A172 (cell line): Measurements from ENCODE around the gene KIF12. TPM values are rescaled to one million over a fixed set of nuclear protein-coding genes. Genes with fewer than 3 reads are reported as not detected.

Source experiments
- DNase-seq: peaks from one replicate; pipeline ENCODE4 v3.0.0-alpha.2; 2015; ENCODE audit warnings: low spot score
- total RNA-seq: library from RNA; depleted of rRNA; stranded (reverse); fragments of >200 nt; shearing (Covaris generic); gene quantifications from 2 replicates; pipeline ENCODE4 v1.2.3, GENCODE V29; 2014

KIF12 gene
- total RNA-seq, 1 experiment from 2014 or later = 0.03 TPM

GRCh38 chr9:114105236-114105635 is 6.1 kb upstream of the KIF12 start:
- DNase-seq = no peak

GRCh38 chr9:114102484-114102883 is 3.4 kb upstream of the KIF12 start:
- DNase-seq = no peak

GRCh38 chr9:114100536-114100935 is 1.4 kb upstream of the KIF12 start:
- DNase-seq = no peak

- no peak for DNase-seq
These were observed 678 bp upstream of the KIF12 start for GRCh38 chr9:114099669-114100270.

DNA sequence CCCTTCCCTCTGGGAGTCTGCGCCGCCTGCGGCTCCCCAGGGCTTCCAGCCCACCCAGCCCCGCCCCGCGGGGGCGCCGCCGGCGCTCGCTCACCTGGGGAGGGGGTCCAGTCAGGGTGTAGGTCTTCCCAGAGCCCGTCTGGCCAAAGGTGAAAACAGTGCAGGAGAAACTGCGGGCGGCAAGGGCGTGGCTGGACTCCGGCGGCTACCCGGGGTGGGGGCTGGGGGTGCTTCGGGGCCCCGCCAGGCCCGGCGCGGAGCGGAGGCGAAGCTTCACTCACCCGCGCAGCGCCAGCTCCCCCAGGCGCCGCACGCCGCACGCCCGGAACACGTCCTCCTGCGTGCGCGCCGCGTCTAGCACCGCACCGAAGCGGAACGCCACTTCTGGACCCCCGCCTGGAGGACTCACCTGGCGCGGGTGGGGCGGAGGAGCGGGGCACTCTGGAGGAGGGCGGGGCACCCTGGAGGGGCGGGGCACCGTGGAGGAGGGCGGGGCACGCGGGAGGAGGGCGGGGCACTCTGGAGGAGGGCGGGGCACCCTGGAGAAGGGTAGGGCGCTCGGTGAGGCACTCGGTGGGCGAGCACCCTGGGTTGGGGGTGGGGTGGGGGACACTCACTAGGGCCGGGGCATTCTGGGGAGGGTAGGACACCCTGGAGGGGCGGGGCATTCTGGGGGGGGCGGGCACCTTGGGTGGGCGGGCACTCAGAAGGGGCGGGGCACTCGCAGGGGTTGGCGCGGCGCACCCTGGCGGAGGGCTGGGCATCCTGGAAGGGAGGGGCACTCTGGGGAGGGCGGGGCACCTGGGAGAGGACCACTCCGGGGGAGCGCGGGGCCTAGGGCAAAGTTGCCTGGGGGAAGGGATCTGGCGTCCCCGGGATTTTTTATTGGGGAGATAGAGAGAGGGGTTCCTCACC is 814 bp downstream of the KIF12 start:
- DNase-seq = no peak

DNA sequence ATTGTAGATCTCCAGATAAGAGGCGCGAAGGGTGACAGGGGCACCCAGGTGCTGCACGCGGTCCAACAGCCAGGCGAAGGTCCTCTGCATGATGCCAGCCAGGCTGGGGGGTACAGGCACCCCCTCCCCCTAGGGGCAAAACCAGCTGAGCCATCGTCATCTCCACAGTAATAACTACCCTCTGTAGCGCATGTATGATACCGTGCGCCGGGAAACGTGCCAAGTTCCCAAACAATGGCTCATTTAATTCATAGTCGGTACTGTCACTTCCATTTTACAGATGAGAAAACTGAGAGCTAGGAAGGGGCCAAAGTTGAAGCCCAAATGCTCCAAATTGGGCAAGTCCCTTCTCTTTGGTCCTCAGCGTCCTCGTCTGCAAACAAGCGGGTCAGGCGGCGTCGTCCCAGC is 1.5 kb downstream of the KIF12 start:
- DNase-seq = no peak

DNA sequence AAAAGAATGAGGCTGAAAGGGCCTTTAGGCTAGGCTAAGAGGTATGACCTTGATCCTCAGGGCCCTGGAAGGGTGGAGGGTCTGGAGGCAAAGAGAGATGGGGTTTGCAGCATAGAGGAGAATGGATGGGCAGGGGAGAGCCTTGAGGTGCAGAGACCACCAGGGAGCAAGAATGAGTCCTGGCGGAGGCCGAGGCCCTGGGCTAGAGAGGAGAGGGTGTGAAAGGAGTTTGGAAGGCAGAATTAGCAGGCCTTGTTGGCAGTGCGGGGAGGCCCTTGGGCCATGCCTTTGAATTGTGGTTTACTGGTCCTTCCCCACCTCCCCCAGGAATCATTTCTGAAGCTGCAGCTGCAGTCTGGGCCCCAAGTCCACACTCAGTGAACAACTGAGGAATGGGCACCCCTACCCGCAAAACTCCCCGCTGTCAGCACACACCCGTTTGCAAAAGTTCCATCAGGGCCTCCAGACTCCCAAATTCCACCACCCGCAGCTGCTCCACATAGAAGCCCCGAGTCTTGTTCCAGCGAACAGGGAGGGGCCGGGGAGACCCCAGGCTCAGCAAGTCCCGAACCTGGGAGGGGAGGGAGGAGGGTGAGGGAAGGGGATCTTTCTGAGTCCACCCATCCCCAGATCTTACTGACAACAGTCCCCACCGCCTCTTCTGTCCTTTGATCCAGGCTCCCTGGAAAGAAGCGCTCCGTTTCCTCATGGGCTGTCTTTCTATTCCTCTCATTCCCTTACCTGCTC is 2.1 kb downstream of the KIF12 start:
- DNase-seq = no peak

GRCh38 chr9:114096041-114096511 is 3.0 kb downstream of the KIF12 start:
- DNase-seq = no peak

- DNase-seq = no peak
These were observed 4.1 kb downstream of the KIF12 start for GRCh38 chr9:114094971-114095370.

DNA sequence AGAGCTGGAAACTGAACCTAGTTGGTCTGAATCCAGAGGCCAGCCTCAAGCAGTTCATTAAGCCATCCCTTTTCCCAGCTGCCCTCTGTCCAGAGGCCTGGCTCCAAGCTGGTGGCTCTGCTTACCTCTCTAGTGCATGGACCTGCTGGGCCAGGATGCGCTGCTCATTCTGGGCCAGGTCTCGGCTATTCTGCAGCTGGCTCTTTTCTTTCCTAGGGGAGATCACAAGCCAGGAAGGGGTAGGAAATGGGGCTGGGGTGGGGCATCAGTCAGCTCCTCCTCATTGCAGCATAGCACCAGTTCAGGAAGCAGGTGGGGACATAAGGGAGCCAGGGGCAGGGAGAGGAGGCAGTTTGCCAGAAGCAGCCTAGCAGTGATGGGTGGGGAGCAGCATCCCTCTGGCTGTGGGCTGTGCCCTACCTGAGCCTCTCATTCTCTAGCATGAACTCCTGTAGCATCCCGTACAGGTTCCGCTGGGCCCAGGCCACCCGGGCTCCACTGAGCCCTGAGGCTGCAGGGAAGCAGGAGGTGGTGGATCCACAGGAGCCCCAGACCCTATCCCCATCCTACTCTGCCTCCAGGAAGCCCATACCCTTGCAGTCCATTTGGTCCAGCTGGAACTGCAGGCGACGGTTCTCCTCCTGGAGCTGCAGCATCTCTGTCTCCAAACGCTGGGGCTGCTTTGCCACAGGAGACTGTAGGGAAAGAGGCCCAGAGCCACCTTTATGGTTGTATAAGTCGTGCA is 5.2 kb downstream of the KIF12 start:
- no peak for DNase-seq

DNA sequence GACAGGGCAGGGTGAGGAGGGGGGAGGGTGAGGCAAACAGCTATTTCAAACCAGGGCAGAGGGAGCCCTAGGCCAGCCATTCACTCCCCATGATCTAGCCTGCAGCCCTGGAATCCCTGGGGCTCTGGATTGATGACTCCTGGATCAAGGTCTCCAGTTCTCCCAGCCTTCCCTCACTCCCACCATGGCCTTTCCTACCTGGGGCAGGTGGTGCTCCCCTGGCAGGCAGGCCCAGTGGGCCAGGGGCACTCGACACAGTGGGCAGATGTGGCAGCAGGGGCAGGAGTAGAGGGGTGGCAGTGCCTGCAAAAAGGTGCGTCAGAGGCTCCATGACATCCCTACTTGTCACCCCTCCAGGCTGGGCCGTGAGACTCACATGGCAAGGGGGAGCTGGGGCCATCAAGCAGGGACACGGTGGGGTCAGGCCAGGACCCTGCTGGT is 6.0 kb downstream of the KIF12 start:
- no peak for DNase-seq

- DNase-seq = no peak
These were observed 6.8 kb downstream of the KIF12 start for GRCh38 chr9:114092336-114092735.

DNA sequence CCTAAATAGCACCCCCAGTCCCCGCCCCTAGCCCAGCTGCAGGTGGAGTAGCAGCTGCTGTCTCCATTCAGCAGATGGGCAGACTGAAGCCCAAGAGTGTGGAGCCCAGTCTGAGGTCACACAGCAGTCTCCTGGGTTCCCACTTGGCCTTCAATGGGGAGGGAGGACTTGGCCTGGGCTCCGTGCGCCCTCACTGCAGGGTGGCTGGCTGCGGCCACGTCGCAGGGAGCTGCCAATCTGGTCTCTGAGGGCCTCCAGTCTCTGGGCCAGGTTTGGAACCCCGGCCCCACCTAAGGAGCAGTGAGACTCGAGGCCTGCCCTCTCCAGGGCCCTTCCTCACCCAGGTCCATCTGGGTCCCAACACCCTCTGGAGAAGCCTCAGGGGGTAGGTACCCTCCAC is 7.4 kb downstream of the KIF12 start:
- no peak for DNase-seq

GRCh38 chr9:114090798-114091197 is 8.3 kb downstream of the KIF12 start:
- DNase-seq = no peak

- DNase-seq = no peak
These were observed 9.8 kb downstream of the KIF12 start for GRCh38 chr9:114089206-114089840.

DNA sequence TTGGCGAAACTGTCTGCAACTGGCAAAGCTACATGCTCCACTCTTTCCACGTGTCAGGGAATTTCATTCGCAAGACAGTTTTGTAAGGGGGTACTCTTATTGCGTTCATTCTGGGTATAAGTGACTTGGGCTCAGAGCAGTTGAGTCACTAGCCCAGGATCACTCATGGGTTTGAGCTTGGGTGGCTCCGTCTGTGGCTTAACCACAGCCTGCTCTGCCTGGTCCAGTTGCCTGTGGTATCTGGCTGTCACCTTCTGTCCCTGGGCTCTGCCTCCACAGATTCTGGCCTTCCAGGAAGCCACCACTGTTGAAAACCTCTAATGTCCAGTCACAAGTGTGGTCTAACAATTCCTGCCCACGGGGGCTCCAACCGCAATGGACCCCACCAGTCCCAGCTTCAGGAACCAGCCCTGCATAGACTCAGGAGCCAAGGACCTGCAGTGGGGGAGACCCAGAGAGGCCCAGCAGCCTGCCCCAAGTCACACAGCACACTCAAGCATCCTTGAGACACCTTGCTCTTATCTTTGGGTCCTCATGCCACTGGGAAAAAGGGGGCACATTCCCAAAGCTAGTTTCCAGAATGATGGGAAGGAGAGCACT is 10.4 kb downstream of the KIF12 start:
- DNase-seq = no peak

- no peak for DNase-seq
These were observed 11.4 kb downstream of the KIF12 start for GRCh38 chr9:114087721-114088120.

DNA sequence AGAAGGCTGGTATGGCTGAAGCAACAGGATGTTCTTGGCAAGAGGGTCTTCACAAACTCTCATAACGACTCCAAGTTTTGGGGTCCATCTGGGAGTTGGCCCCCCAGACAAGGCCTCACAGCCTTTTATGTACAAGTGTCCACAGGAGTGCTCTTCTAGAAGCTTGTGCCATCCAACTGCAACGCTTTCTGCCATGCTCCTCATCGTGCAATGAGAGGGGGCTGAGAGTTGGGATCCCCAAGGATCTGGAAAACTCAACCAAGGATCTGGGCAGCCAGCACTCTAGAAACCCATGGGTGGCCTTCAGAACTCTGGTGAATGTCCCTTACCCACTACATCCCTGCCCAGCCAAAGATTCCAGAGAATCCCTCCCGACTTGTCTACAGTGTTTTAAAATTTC is 12.5 kb downstream of the KIF12 start:
- DNase-seq = no peak

GRCh38 chr9:114086009-114086408 is 13.1 kb downstream of the KIF12 start:
- no peak for DNase-seq

- DNase-seq = no peak
These were observed 13.7 kb downstream of the KIF12 start for GRCh38 chr9:114085387-114085789.
